ENCODE measurements around the gene CLEC4M.

Gene CLEC4M

GRCh38 chr19:7738023-7738422 lies 25.0 kb upstream of the CLEC4M start:
- TF ChIP-seq ARNT (IDR thresholded peaks at IDR 0.05) (no peak), LEF1 (IDR thresholded peaks at IDR 0.05; ENCODE audit: borderline replicate concordance) (no peak)
- POLR2A ChIA-PET: no interaction called here
- CTCF ChIA-PET: interaction anchor here (0.7 kb wide), 1 partner anchor 27 kb away, joined by 4 read pairs; no protein-coding TSS in a partner anchor

GRCh38 chr19:7739211-7739755 lies 23.8 kb upstream of the CLEC4M start:
- ChIA-PET CTCF (interaction anchor here (0.5 to 0.6 kb wide), 2 partner anchors 60 to 359 kb away, joined by 3 read pairs; no protein-coding TSS in a partner anchor), POLR2A (no interaction called here)
- TF ChIP-seq L3MBTL2 (conservative IDR thresholded peaks at IDR 0.05): no peak
- no peak for TF ChIP-seq CTBP1 (IDR thresholded peaks at IDR 0.05; ENCODE audit: borderline replicate concordance)
- TF ChIP-seq FOXA1 (IDR thresholded peaks at IDR 0.05): no peak
- TF ChIP-seq FOXM1 (IDR thresholded peaks at IDR 0.05; ENCODE audit: borderline replicate concordance): no peak
- no peak for TF ChIP-seq PKNOX1 (IDR thresholded peaks at IDR 0.05)
- no peak for TF ChIP-seq ARNT (IDR thresholded peaks at IDR 0.05)
- TF ChIP-seq TARDBP (IDR thresholded peaks at IDR 0.05): no peak
- TF ChIP-seq ZNF384 (IDR thresholded peaks at IDR 0.05): no peak
- TF ChIP-seq ELF4 (IDR thresholded peaks at IDR 0.05): no peak
- no peak for TF ChIP-seq SUZ12 (IDR thresholded peaks at IDR 0.05)
- no peak for TF ChIP-seq FOXK2 (IDR thresholded peaks at IDR 0.05)
- TF ChIP-seq SP1 (IDR thresholded peaks at IDR 0.05): no peak
- no peak for TF ChIP-seq LEF1 (IDR thresholded peaks at IDR 0.05; ENCODE audit: borderline replicate concordance)
- TF ChIP-seq NFRKB (IDR thresholded peaks at IDR 0.05): no peak
- DNase-seq (ENCODE audit: extremely low spot score): no peak

More at GRCh38 chr19:7738023-7738422, 25.0 kb upstream of the CLEC4M start:
- DNase-seq (ENCODE audit: extremely low spot score): no peak

GRCh38 chr19:7739801-7740681 lies 23.0 kb upstream of the CLEC4M start:
- TF ChIP-seq CTBP1 (IDR thresholded peaks at IDR 0.05; ENCODE audit: borderline replicate concordance) (no peak), ZNF384 (IDR thresholded peaks at IDR 0.05) (no peak), SUZ12 (IDR thresholded peaks at IDR 0.05) (no peak), SP1 (IDR thresholded peaks at IDR 0.05) (no peak), L3MBTL2 (conservative IDR thresholded peaks at IDR 0.05) (no peak), FOXM1 (IDR thresholded peaks at IDR 0.05; ENCODE audit: borderline replicate concordance) (no peak), LEF1 (IDR thresholded peaks at IDR 0.05; ENCODE audit: borderline replicate concordance) (no peak), ELF4 (IDR thresholded peaks at IDR 0.05) (no peak), BHLHE40 (IDR thresholded peaks at IDR 0.05; ENCODE audit: borderline replicate concordance) (no peak), PKNOX1 (IDR thresholded peaks at IDR 0.05) (no peak), HDGF (IDR thresholded peaks at IDR 0.05; ENCODE audit: borderline replicate concordance) (no peak), FOXA1 (IDR thresholded peaks at IDR 0.05) (no peak), TARDBP (IDR thresholded peaks at IDR 0.05) (no peak), NFRKB (IDR thresholded peaks at IDR 0.05) (no peak), ARNT (IDR thresholded peaks at IDR 0.05) (no peak), FOXK2 (IDR thresholded peaks at IDR 0.05) (no peak)
- ChIA-PET CTCF (interaction anchor here (0.6 kb wide), 1 partner anchor 360 kb away, joined by 3 read pairs; no protein-coding TSS in a partner anchor), POLR2A (no interaction called here)
- DNase-seq (ENCODE audit: extremely low spot score): no peak

GRCh38 chr19:7740682-7741054 lies 22.4 kb upstream of the CLEC4M start:
- TF ChIP-seq LEF1 (IDR thresholded peaks at IDR 0.05; ENCODE audit: borderline replicate concordance) (no peak), PKNOX1 (IDR thresholded peaks at IDR 0.05) (no peak), HDGF (IDR thresholded peaks at IDR 0.05; ENCODE audit: borderline replicate concordance) (no peak), ARNT (IDR thresholded peaks at IDR 0.05) (no peak), SP1 (IDR thresholded peaks at IDR 0.05) (no peak), ZNF384 (IDR thresholded peaks at IDR 0.05) (no peak), SUZ12 (IDR thresholded peaks at IDR 0.05) (no peak), FOXA1 (IDR thresholded peaks at IDR 0.05) (no peak), L3MBTL2 (conservative IDR thresholded peaks at IDR 0.05) (no peak), BHLHE40 (IDR thresholded peaks at IDR 0.05; ENCODE audit: borderline replicate concordance) (no peak), TARDBP (IDR thresholded peaks at IDR 0.05) (no peak), FOXK2 (IDR thresholded peaks at IDR 0.05) (no peak)
- DNase-seq (ENCODE audit: extremely low spot score): no peak
- ChIA-PET POLR2A (no interaction called here), CTCF (no interaction called here)

GRCh38 chr19:7742575-7742974 lies 20.5 kb upstream of the CLEC4M start:
- POLR2A ChIA-PET: no interaction called here
- CTCF ChIA-PET: interaction anchor here (0.7 kb wide), 1 partner anchor 64 kb away, joined by 3 read pairs; no protein-coding TSS in a partner anchor
- TF ChIP-seq FOXM1 (IDR thresholded peaks at IDR 0.05; ENCODE audit: borderline replicate concordance) (no peak), FOXK2 (IDR thresholded peaks at IDR 0.05) (no peak), SP1 (IDR thresholded peaks at IDR 0.05) (no peak), PKNOX1 (IDR thresholded peaks at IDR 0.05) (no peak), HDGF (IDR thresholded peaks at IDR 0.05; ENCODE audit: borderline replicate concordance) (no peak), L3MBTL2 (conservative IDR thresholded peaks at IDR 0.05) (no peak), ZNF384 (IDR thresholded peaks at IDR 0.05) (no peak), TARDBP (IDR thresholded peaks at IDR 0.05) (no peak), SUZ12 (IDR thresholded peaks at IDR 0.05) (no peak), CTBP1 (IDR thresholded peaks at IDR 0.05; ENCODE audit: borderline replicate concordance) (no peak), FOXA1 (IDR thresholded peaks at IDR 0.05) (no peak), ARNT (IDR thresholded peaks at IDR 0.05) (no peak), ELF4 (IDR thresholded peaks at IDR 0.05) (no peak), LEF1 (IDR thresholded peaks at IDR 0.05; ENCODE audit: borderline replicate concordance) (no peak), BHLHE40 (IDR thresholded peaks at IDR 0.05; ENCODE audit: borderline replicate concordance) (no peak), NFRKB (IDR thresholded peaks at IDR 0.05) (no peak)
- no peak for DNase-seq (ENCODE audit: extremely low spot score)
